ENCODE results near the gene C14orf132.

DNA sequence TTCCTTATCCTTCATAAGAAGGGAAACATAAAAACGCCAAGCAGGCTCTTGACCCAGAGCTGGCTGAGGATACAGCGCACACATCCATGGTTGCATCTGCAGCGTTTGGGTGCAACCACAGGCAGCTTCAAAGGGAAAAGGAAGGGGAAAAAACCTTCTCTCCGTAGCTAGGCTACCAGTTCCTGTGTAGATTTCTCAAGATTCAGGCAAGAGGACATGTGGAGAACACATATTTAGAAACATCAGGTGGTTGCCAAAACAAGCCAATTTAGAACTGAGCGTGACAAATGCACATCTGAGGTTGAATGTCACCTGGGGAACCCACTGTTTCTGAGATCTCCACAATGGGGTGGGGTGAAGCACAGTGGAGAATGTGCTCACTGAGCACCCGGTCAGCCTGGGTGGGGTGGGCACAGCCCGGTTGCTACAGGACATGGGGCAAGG lies 87.2 kb downstream of the C14orf132 start:
- TF ChIP-seq BCOR (IDR thresholded peaks at IDR 0.05) (no peak), SMC3 (conservative IDR thresholded peaks at IDR 0.05; ENCODE audit: insufficient read depth, low read depth, low read length) (no peak)
- TF ChIP-seq, protein P1, sequence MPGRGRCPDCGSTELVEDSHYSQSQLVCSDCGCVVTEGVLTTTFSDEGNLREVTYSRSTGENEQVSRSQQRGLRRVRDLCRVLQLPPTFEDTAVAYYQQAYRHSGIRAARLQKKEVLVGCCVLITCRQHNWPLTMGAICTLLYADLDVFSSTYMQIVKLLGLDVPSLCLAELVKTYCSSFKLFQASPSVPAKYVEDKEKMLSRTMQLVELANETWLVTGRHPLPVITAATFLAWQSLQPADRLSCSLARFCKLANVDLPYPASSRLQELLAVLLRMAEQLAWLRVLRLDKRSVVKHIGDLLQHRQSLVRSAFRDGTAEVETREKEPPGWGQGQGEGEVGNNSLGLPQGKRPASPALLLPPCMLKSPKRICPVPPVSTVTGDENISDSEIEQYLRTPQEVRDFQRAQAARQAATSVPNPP (IDR thresholded peaks at IDR 0.05; ENCODE audit: borderline replicate concordance, insufficient read depth, insufficient read length): no peak
